ENCODE data around the gene PGAP6. TPM values are rescaled to one million over a fixed set of nuclear protein-coding genes. Genes with fewer than 3 reads are reported as not detected.

Gene PGAP6
- total and polyA plus RNA-seq, 2 of the 8 experiments (the other 6 are each of a cell fraction or from before 2014, with no cell fraction given), result 86.8 to 364 TPM

DNA sequence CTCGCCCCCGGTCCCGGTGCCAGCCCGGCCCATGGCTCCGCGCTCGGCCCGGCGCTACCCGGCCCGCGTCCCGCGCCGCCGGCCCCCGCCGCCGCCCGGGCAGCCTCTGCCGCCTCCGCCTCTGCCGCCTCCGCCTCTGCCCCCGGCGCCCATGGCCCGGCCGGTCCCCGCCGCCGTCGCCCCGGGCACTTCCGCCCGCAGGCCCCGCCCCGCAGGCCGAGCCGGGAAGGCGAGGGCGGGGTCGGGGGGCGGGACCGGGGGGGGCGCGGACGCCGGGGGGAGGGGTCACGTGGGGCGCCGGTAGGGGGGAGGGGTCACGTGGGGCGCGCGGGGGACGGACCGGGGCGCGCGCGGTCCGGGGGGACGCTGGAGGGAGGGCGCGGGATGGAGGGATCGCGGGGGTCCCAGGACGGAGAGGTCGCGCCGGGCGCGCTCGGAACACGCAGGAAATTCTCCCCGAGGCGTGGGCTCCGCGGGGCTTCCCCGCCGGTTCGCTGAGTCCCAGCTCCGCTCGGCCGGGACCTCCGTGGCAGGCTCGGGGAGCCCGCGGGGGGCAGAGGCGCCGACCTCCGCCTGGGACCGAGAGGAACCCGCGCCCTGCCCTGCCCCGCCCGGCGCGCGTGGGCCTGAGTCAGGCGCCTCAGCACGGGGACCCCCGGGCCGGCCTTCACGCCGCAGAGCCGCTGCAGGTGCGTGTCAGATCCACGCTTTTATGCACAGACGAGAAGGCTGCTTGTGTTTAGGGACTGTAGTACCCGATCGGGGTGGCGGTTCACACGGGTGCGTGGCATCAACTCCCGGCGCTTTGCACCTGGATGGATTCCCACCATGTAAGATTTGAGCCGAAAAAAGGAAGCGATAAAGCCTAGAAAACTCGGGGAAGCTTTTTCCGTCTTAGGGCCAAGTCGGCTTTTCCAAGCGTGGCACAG lies at the start of gene PGAP6 (continued):
- TF ChIP-seq ATF2 (IDR thresholded peaks at IDR 0.05; ENCODE audit: low read length), result no peak
- TF ChIP-seq, protein P1, sequence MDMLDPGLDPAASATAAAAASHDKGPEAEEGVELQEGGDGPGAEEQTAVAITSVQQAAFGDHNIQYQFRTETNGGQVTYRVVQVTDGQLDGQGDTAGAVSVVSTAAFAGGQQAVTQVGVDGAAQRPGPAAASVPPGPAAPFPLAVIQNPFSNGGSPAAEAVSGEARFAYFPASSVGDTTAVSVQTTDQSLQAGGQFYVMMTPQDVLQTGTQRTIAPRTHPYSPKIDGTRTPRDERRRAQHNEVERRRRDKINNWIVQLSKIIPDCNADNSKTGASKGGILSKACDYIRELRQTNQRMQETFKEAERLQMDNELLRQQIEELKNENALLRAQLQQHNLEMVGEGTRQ (IDR thresholded peaks at IDR 0.05; ENCODE audit: low read length), result peak; percentile 33; the same call in 1 of the 2 replicates
- no peak for TF ChIP-seq JUND (IDR thresholded peaks at IDR 0.05; ENCODE audit: low read length)
- no peak for TF ChIP-seq CBX5 (IDR thresholded peaks at IDR 0.05; ENCODE audit: low read depth, low read length)
- no peak for TF ChIP-seq ZNF274 (IDR thresholded peaks at IDR 0.05; ENCODE audit: borderline replicate concordance, extremely low read depth, low read length)
- peak; percentile 12; the same call in 1 of the 2 replicates for TF ChIP-seq BACH1 (IDR thresholded peaks at IDR 0.05; ENCODE audit: low read length)
- no peak for TF ChIP-seq BRCA1 (IDR thresholded peaks at IDR 0.05; ENCODE audit: low read depth, low read length)
- TF ChIP-seq CTCF (IDR thresholded peaks at IDR 0.05; ENCODE audit: control extremely low read depth in 1 of 3, insufficient read depth in 1 of 3, low read depth in 1 of 3, low read length in 3 of 3), result no peak
- no peak for TF ChIP-seq SAP30 (IDR thresholded peaks at IDR 0.05; ENCODE audit: insufficient read depth, insufficient replicate concordance, low read length)

All from H1 (cell line).